H9 (cell line): ENCODE results near the gene R3HCC1L. TPM values are rescaled to one million over a fixed set of nuclear protein-coding genes. Genes with fewer than 3 reads are reported as not detected.

Source experiments
- DNase-seq: peaks from one replicate; pipeline ENCODE4 v3.0.0-alpha.2; 2017
- H2AFZ ChIP-seq: one replicate; pipeline ENCODE4 v1.6.1; 2013; ENCODE audit warnings: mild to moderate bottlenecking, low read length, control low read depth, moderate library complexity
- H2AK5ac ChIP-seq: 2 replicates; pipeline ENCODE4 v1.6.1; 2013; ENCODE audit warnings: low read length, control low read depth, mixed read lengths; ENCODE audit not compliant: insufficient read length
- H2BK120ac ChIP-seq: one replicate; pipeline ENCODE4 v1.6.1; 2013; ENCODE audit warnings: low read depth, mild to moderate bottlenecking, low read length, control low read depth, inconsistent platforms; ENCODE audit not compliant: poor library complexity, severe bottlenecking
- H2BK12ac ChIP-seq: 2 replicates; pipeline ENCODE4 v1.6.1; 2013; ENCODE audit warnings: low read length, control low read depth, mixed read lengths, low read depth; ENCODE audit not compliant: insufficient read length
- H2BK15ac ChIP-seq: 2 replicates; pipeline ENCODE4 v1.6.1; 2013; ENCODE audit warnings: low read depth, low read length, control low read depth
- H2BK20ac ChIP-seq: one replicate; pipeline ENCODE4 v1.6.1; 2013; ENCODE audit warnings: low read depth, mild to moderate bottlenecking, low read length, control low read depth, inconsistent platforms; ENCODE audit not compliant: poor library complexity, severe bottlenecking
- H2BK5ac ChIP-seq: 2 replicates; pipeline ENCODE4 v1.6.1; 2013; ENCODE audit warnings: low read length, control low read depth, mixed read lengths; ENCODE audit not compliant: insufficient read length
- H3K14ac ChIP-seq: 2 replicates; pipeline ENCODE4 v1.6.1; 2013; ENCODE audit warnings: low read length, control low read depth; ENCODE audit not compliant: insufficient read depth
- H3K18ac ChIP-seq: 2 replicates; pipeline ENCODE4 v1.6.1; 2013; ENCODE audit warnings: low read depth, mild to moderate bottlenecking, mixed read lengths, low read length, control low read depth; ENCODE audit not compliant: insufficient read length
- H3K23ac ChIP-seq: 2 replicates; pipeline ENCODE4 v1.6.1; 2013; ENCODE audit warnings: low read length, control low read depth, mixed read lengths, low read depth; ENCODE audit not compliant: insufficient read length
- H3K23me2 ChIP-seq: 2 replicates; pipeline ENCODE4 v1.6.1; 2013; ENCODE audit warnings: low read depth, mild to moderate bottlenecking, mixed read lengths, low read length, control low read depth; ENCODE audit not compliant: insufficient read length, poor library complexity, severe bottlenecking
- H3K27ac ChIP-seq: 2 replicates; pipeline ENCODE4 v1.5.1; 2013; ENCODE audit warnings: low read length, control low read depth, mixed read lengths, low read depth; ENCODE audit not compliant: insufficient read length
- H3K27me3 ChIP-seq: 2 replicates; pipeline ENCODE4 v1.6.1; 2013; ENCODE audit warnings: low read length, control low read depth, inconsistent platforms; ENCODE audit not compliant: insufficient read depth
- H3K4ac ChIP-seq: 2 replicates; pipeline ENCODE4 v1.6.1; 2013; ENCODE audit warnings: low read depth, mild to moderate bottlenecking, control low read depth, inconsistent platforms, low read length, moderate library complexity
- H3K4me1 ChIP-seq: 2 replicates; pipeline ENCODE4 v1.6.1; 2013; ENCODE audit warnings: low read length, control low read depth, inconsistent platforms; ENCODE audit not compliant: insufficient read depth
- H3K4me2 ChIP-seq: 2 replicates; pipeline ENCODE4 v1.6.1; 2013; ENCODE audit warnings: low read length, control low read depth, mixed read lengths; ENCODE audit not compliant: insufficient read length, insufficient read depth
- H3K56ac ChIP-seq: 2 replicates; pipeline ENCODE4 v1.6.1; 2013; ENCODE audit warnings: low read depth, mild to moderate bottlenecking, mixed read lengths, low read length, control low read depth; ENCODE audit not compliant: insufficient read length
- H3K79me1 ChIP-seq: 2 replicates; pipeline ENCODE4 v1.6.1; 2013; ENCODE audit warnings: low read depth, mild to moderate bottlenecking, moderate library complexity, low read length, control low read depth, inconsistent platforms; ENCODE audit not compliant: insufficient read depth, poor library complexity, severe bottlenecking
- H3K79me2 ChIP-seq: 2 replicates; pipeline ENCODE4 v1.6.1; 2013; ENCODE audit warnings: low read length, control low read depth, inconsistent platforms; ENCODE audit not compliant: insufficient read depth
- H3K9ac ChIP-seq: 2 replicates; pipeline ENCODE4 v1.6.1; 2013; ENCODE audit warnings: low read length, control low read depth, mixed read lengths; ENCODE audit not compliant: insufficient read length; ENCODE audit errors: extremely low read depth
- H3K9me3 ChIP-seq: one replicate; pipeline ENCODE4 v1.6.1; 2013; ENCODE audit warnings: low read depth, low read length, inconsistent platforms; ENCODE audit not compliant: control insufficient read depth
- H3T11ph ChIP-seq: one replicate; pipeline ENCODE4 v1.6.1; 2013; ENCODE audit warnings: mild to moderate bottlenecking, low read length, control low read depth, inconsistent platforms
- H4K20me1 ChIP-seq: one replicate; pipeline ENCODE4 v1.6.1; 2013; ENCODE audit not compliant: control insufficient read depth, insufficient read length, insufficient read depth
- H4K5ac ChIP-seq: 2 replicates; pipeline ENCODE4 v1.6.1; 2013; ENCODE audit warnings: low read depth, mild to moderate bottlenecking, mixed read lengths, low read length, control low read depth; ENCODE audit not compliant: insufficient read length
- H4K8ac ChIP-seq: replicated peaks from 2 replicates; pipeline ENCODE4 v1.6.1; 2013; ENCODE audit warnings: low read length, control low read depth, mixed read lengths, low read depth; ENCODE audit not compliant: insufficient read length
- H4K91ac ChIP-seq: 2 replicates; pipeline ENCODE4 v1.6.1; 2013; ENCODE audit warnings: low read depth, mild to moderate bottlenecking, moderate library complexity, mixed read lengths, low read length, control low read depth; ENCODE audit not compliant: insufficient read length
- H3K27ac Mint-ChIP-seq, 3 experiments: 2 replicates in 2 of 3; 3 replicates in 1 of 3; pipeline ENCODE4 v1.8.0; 2020 to 2021; ENCODE audit warnings: mixed read lengths in 3 of 3, mild to moderate bottlenecking in 1 of 3, moderate library complexity in 1 of 3
- H3K27me3 Mint-ChIP-seq: 2 replicates; pipeline ENCODE4 v1.8.0; 2021; ENCODE audit warnings: low read depth, mild to moderate bottlenecking, moderate library complexity, mixed read lengths
- H3K36me3 Mint-ChIP-seq, 3 experiments: 2 replicates in 2 of 3; 3 replicates in 1 of 3; pipeline ENCODE4 v1.8.0; 2020 to 2021; ENCODE audit warnings: low read depth in 3 of 3, mixed read lengths in 3 of 3; ENCODE audit not compliant: insufficient read depth in 1 of 3
- H3K4me1 Mint-ChIP-seq, 2 experiments: 2 replicates each; pipeline ENCODE4 v1.8.0; 2020; ENCODE audit warnings: mixed read lengths in 2 of 2
- H3K4me3 Mint-ChIP-seq, 2 experiments: 2 replicates in 1 of 2; 3 replicates in 1 of 2; pipeline ENCODE4 v1.8.0; 2020 to 2021; ENCODE audit warnings: mild to moderate bottlenecking in 2 of 2, mixed read lengths in 2 of 2, moderate library complexity in 1 of 2
- H3K9me3 Mint-ChIP-seq, 2 experiments: 2 replicates in 1 of 2; 3 replicates in 1 of 2; pipeline ENCODE4 v1.8.0; 2020; ENCODE audit warnings: mild to moderate bottlenecking in 2 of 2, mixed read lengths in 2 of 2, moderate library complexity in 1 of 2
- CTCF ChIP-seq: fragments of 200-600 bp; sonication (generic); conservative IDR thresholded peaks from 3 replicates; pipeline ENCODE4 v1.8.0; 2021; ENCODE audit warnings: antibody characterized with exemption, mild to moderate bottlenecking
- WGBS: extraction: QIAGEN DNeasy Blood & Tissue Kit; methylation state at CpG from one replicate; pipeline ENCODE4 v1.1.7; 2013; ENCODE audit warnings: missing lambda C conversion rate, low lambda C conversion rate, mixed read lengths; ENCODE audit not compliant: insufficient read length; ENCODE audit errors: extremely low coverage; 5-methylcytosine and 5-hydroxymethylcytosine counted together
- total RNA-seq: library from RNA; stranded (reverse); gene quantifications from 2 replicates; pipeline ENCODE4 v1.2.1, GENCODE V29; 2021

The R3HCC1L gene
- total RNA-seq, 1 experiment from 2014 or later, result 18.5 TPM

- WGBS, result no CpG with 5 or more reads among the region's 10 CpGs
- no peak overlapping the region for H3K18ac ChIP-seq
- no peaks in the 10 kb centered on the region for H3K79me2 ChIP-seq
- H2BK15ac ChIP-seq, result no peak overlapping the region
- H4K91ac ChIP-seq, result no peak overlapping the region
- no peak overlapping the region for H2BK120ac ChIP-seq
- no peak overlapping the region for H2BK5ac ChIP-seq
- H2BK12ac ChIP-seq, result no peak overlapping the region
- TF ChIP-seq CTCF, result no peak
- no peak overlapping the region for H2BK20ac ChIP-seq
- H2AFZ ChIP-seq, result no peak overlapping the region
- H3K4ac ChIP-seq, result no peak overlapping the region
- no peak overlapping the region for H3K56ac ChIP-seq
- H3K9me3 ChIP-seq, result no peaks in the 10 kb centered on the region
- no peaks in the 10 kb centered on the region for H4K20me1 ChIP-seq
- H3K14ac ChIP-seq, result no peak overlapping the region
- H3K27me3 ChIP-seq, result no peaks in the 10 kb centered on the region
- no peaks in the 10 kb centered on the region for H3K23me2 ChIP-seq
- H3K79me1 ChIP-seq, result no peaks in the 10 kb centered on the region
- H3K27ac ChIP-seq, result no peak overlapping the region
- H4K8ac ChIP-seq, result no peak overlapping the region
- no peak overlapping the region for H3T11ph ChIP-seq
- Mint-ChIP-seq H3K27me3 (no peaks in the 10 kb centered on the region), H3K27ac (no peak overlapping the region), H3K36me3 (peaks cover 0 to 4% (median 0%) of the 10 kb centered on the region in 3 experiments; a peak in 1 of 7 replicates), H3K9me3 (no peaks in the 10 kb centered on the region), H3K4me1 (peaks cover 10 to 13% of the 10 kb centered on the region in 2 experiments), H3K4me3 (no peak overlapping the region)
- H3K9ac ChIP-seq, result no peak overlapping the region
- H3K23ac ChIP-seq, result no peak overlapping the region
- H3K4me1 ChIP-seq, result no peaks in the 10 kb centered on the region
- no peak overlapping the region for H2AK5ac ChIP-seq
- no peak overlapping the region for H3K4me2 ChIP-seq
- no peak for DNase-seq
- no peak overlapping the region for H4K5ac ChIP-seq
These were observed 119.9 kb downstream of the R3HCC1L start for GRCh38 chr10:98254234-98254974.
